GM20000 (cell line): ENCODE data around the gene KRT14.
"Not testable (repeated sequence)": the region's sequence is repeated elsewhere in the genome, so short reads cannot be mapped to it uniquely, and the experiment has no call there.

Experiments used
- DNase-seq: peaks from one replicate; pipeline ENCODE4 v3.0.0; 2012; ENCODE audit warnings: low spot score
- CTCF ChIP-seq: IDR thresholded peaks from 2 replicates; pipeline ENCODE4 v1.5.1; 2012; ENCODE audit warnings: mild to moderate bottlenecking, control low read depth; ENCODE audit errors: extremely low read depth, missing control alignments

KRT14 gene

GRCh38 chr17:41578971-41579370 is 7.7 kb downstream of the KRT14 start:
- DNase-seq = no peak
- no peak for TF ChIP-seq CTCF

- DNase-seq = no peak
- TF ChIP-seq CTCF = no peak
Measured at GRCh38 chr17:41578538-41578937, 8.2 kb downstream of the KRT14 start.

GRCh38 chr17:41576740-41577139 is 10.0 kb downstream of the KRT14 start:
- DNase-seq = not testable (repeated sequence)

- no peak for TF ChIP-seq CTCF
- no peak for DNase-seq
Measured at GRCh38 chr17:41575336-41575735, 11.4 kb downstream of the KRT14 start.

GRCh38 chr17:41571561-41572434 is 14.9 kb downstream of the KRT14 start, which contains the start of gene KRT9:
TSS of gene KRT9 (minus strand) at chr17:41572059. CDS start at chr17:41571992, 67 bp downstream.
- TF ChIP-seq CTCF = no peak
- no peak for DNase-seq

- DNase-seq = no peak
- no peak for TF ChIP-seq CTCF
Measured at GRCh38 chr17:41567317-41567716, 19.4 kb downstream of the KRT14 start.

GRCh38 chr17:41565338-41565737 is 21.4 kb downstream of the KRT14 start:
- no peak for DNase-seq
- no peak for TF ChIP-seq CTCF
